Skin epidermis (tissue), 12 donors: Measurements from ENCODE around the gene LRP1.

Source experiments
- H3K27ac ChIP-seq, 21 experiments: fragments of 200-600 bp; sonication (generic) in 11 of 21; one replicate each; pipeline ENCODE4 v1.5.0; 2020; ENCODE audit warnings: mild to moderate bottlenecking in 3 of 21, inconsistent platforms in 2 of 21, moderate library complexity in 2 of 21
- H3K4me3 ChIP-seq, 7 experiments: fragments of 200-600 bp; sonication (generic) in 2 of 7; one replicate each; pipeline ENCODE4 v1.5.0; 2020; ENCODE audit warnings: inconsistent platforms in 2 of 7, mild to moderate bottlenecking in 2 of 7, moderate library complexity in 1 of 7

LRP1 gene

GRCh38 chr12:57128519-57129247 is 400 bp downstream of the LRP1 start:
- Histone ChIP-seq H3K27ac (peak overlapping the region; percentile 17 to 97 (median 92)), H3K4me3 (peak overlapping the region; percentile 46 to 82 (median 62))

GRCh38 chr12:57129321-57129842 is 1.1 kb downstream of the LRP1 start:
- peak overlapping the region; percentile 17 to 97 (median 92) for H3K27ac ChIP-seq

GRCh38 chr12:57129889-57130288 is 1.6 kb downstream of the LRP1 start:
- peak overlapping the region; percentile 46 to 82 (median 62) for H3K4me3 ChIP-seq
- peak overlapping the region in 20 of 21 experiments; percentile 17 to 97 (median 92) for H3K27ac ChIP-seq

More at GRCh38 chr12:57129321-57129842, 1.1 kb downstream of the LRP1 start:
- peak overlapping the region; percentile 46 to 82 (median 62) for H3K4me3 ChIP-seq

GRCh38 chr12:57130941-57131340 is 2.7 kb downstream of the LRP1 start:
- Histone ChIP-seq H3K4me3 (peak overlapping the region in 4 of 7 experiments; percentile 25 to 82 (median 54)), H3K27ac (peak overlapping the region in 17 of 21 experiments; percentile 16 to 97 (median 89))

GRCh38 chr12:57131896-57132744 is 3.8 kb downstream of the LRP1 start:
- peak overlapping the region in 2 of 7 experiments; percentile 1 to 4 for H3K4me3 ChIP-seq
- H3K27ac ChIP-seq: peak overlapping the region in 20 of 21 experiments; percentile 35 to 95 (median 68)

- peak overlapping the region in 1 of 7 experiments; percentile 4 for H3K4me3 ChIP-seq
- peak overlapping the region in 19 of 21 experiments; percentile 40 to 95 (median 68) for H3K27ac ChIP-seq
These were observed 4.8 kb downstream of the LRP1 start for GRCh38 chr12:57133013-57133569.

- H3K27ac ChIP-seq: peak overlapping the region in 18 of 21 experiments; percentile 40 to 95 (median 70)
- no peak overlapping the region for H3K4me3 ChIP-seq
These were observed 5.6 kb downstream of the LRP1 start for GRCh38 chr12:57133916-57134315.

- Histone ChIP-seq H3K27ac (peak overlapping the region in 20 of 21 experiments; percentile 17 to 95 (median 73)), H3K4me3 (no peak overlapping the region)
These were observed 6.7 kb downstream of the LRP1 start for GRCh38 chr12:57134949-57135348.

GRCh38 chr12:57135527-57136326 is 7.4 kb downstream of the LRP1 start:
- Histone ChIP-seq H3K27ac (peak overlapping the region; percentile 34 to 95 (median 71)), H3K4me3 (peak overlapping the region in 1 of 7 experiments; percentile 5)

GRCh38 chr12:57138526-57139272 is 10.4 kb downstream of the LRP1 start:
- peak overlapping the region in 17 of 21 experiments; percentile 13 to 94 (median 64) for H3K27ac ChIP-seq
- no peak overlapping the region for H3K4me3 ChIP-seq

- no peak overlapping the region for H3K4me3 ChIP-seq
- H3K27ac ChIP-seq: peak overlapping the region in 8 of 21 experiments; percentile 18 to 94 (median 60)
These were observed 11.7 kb downstream of the LRP1 start for GRCh38 chr12:57139796-57140649.

- Histone ChIP-seq H3K27ac (peak overlapping the region in 9 of 21 experiments; percentile 2 to 65 (median 32)), H3K4me3 (no peak overlapping the region)
These were observed 13.0 kb downstream of the LRP1 start for GRCh38 chr12:57141249-57141648.

- H3K27ac ChIP-seq: peak overlapping the region in 11 of 21 experiments; percentile 2 to 65 (median 26)
These were observed 13.8 kb downstream of the LRP1 start for GRCh38 chr12:57142121-57142520.

GRCh38 chr12:57142727-57143126 is 14.4 kb downstream of the LRP1 start:
- Histone ChIP-seq H3K4me3 (no peak overlapping the region), H3K27ac (peak overlapping the region in 10 of 21 experiments; percentile 9 to 76 (median 31))

More at GRCh38 chr12:57142121-57142520, 13.8 kb downstream of the LRP1 start:
- no peak overlapping the region for H3K4me3 ChIP-seq

GRCh38 chr12:57143454-57143853 is 15.2 kb downstream of the LRP1 start:
- peak overlapping the region in 6 of 21 experiments; percentile 13 to 76 (median 36) for H3K27ac ChIP-seq
- no peak overlapping the region for H3K4me3 ChIP-seq

- Histone ChIP-seq H3K4me3 (no peak overlapping the region), H3K27ac (peak overlapping the region in 12 of 21 experiments; percentile 10 to 79 (median 34))
These were observed 17.3 kb downstream of the LRP1 start for GRCh38 chr12:57145460-57146059.

GRCh38 chr12:57146092-57146491 is 17.8 kb downstream of the LRP1 start:
- Histone ChIP-seq H3K27ac (peak overlapping the region in 13 of 21 experiments; percentile 23 to 83 (median 60)), H3K4me3 (no peak overlapping the region)
